Measurements from ENCODE around the gene OR4K1.

The OR4K1 gene

GRCh38 chr14:19930617-19931016 is at the start of gene OR4K1:
OR4K1 (plus strand) TSS chr14:19930917; CDS start chr14:19935667, 4,750 bp downstream.
- no peak for TF ChIP-seq USF1 (IDR thresholded peaks at IDR 0.05)
- TF ChIP-seq CEBPB (IDR thresholded peaks at IDR 0.05): no peak
- no peak for TF ChIP-seq YY1 (IDR thresholded peaks at IDR 0.05; ENCODE audit: low read depth)
- no peak for TF ChIP-seq EGR1 (IDR thresholded peaks at IDR 0.05)
- TF ChIP-seq TEAD4 (IDR thresholded peaks at IDR 0.05): no peak
- no peak for TF ChIP-seq ZBTB7A (IDR thresholded peaks at IDR 0.05; ENCODE audit: low read depth)
- TF ChIP-seq FOXM1 (IDR thresholded peaks at IDR 0.05; ENCODE audit: borderline replicate concordance, low read depth): no peak
- no peak for TF ChIP-seq TAF1 (IDR thresholded peaks at IDR 0.05; ENCODE audit: low read depth)
- TF ChIP-seq REST (IDR thresholded peaks at IDR 0.05; ENCODE audit: low read depth): no peak
- TF ChIP-seq RAD21 (IDR thresholded peaks at IDR 0.05; ENCODE audit: low read depth): no peak
- TF ChIP-seq EP300 (IDR thresholded peaks at IDR 0.05; ENCODE audit: borderline replicate concordance): no peak
- no peak for TF ChIP-seq NFIC (IDR thresholded peaks at IDR 0.05)

GRCh38 chr14:19895282-19895681 is 35.4 kb upstream of the OR4K1 start:
- TF ChIP-seq CEBPB (IDR thresholded peaks at IDR 0.05) (no peak), TAF1 (IDR thresholded peaks at IDR 0.05; ENCODE audit: low read depth) (no peak), REST (IDR thresholded peaks at IDR 0.05; ENCODE audit: low read depth) (no peak), TCF12 (IDR thresholded peaks at IDR 0.05; ENCODE audit: low read depth) (no peak), MAX (IDR thresholded peaks at IDR 0.05) (no peak), NFIC (IDR thresholded peaks at IDR 0.05) (no peak), FOXM1 (IDR thresholded peaks at IDR 0.05; ENCODE audit: borderline replicate concordance, low read depth) (no peak), CREB1 (IDR thresholded peaks at IDR 0.05; ENCODE audit: low read depth) (no peak), YY1 (IDR thresholded peaks at IDR 0.05; ENCODE audit: low read depth) (no peak), TEAD4 (IDR thresholded peaks at IDR 0.05) (no peak), ZBTB7A (IDR thresholded peaks at IDR 0.05; ENCODE audit: low read depth) (no peak), EGR1 (IDR thresholded peaks at IDR 0.05) (no peak), RAD21 (IDR thresholded peaks at IDR 0.05; ENCODE audit: low read depth) (no peak)

DNA sequence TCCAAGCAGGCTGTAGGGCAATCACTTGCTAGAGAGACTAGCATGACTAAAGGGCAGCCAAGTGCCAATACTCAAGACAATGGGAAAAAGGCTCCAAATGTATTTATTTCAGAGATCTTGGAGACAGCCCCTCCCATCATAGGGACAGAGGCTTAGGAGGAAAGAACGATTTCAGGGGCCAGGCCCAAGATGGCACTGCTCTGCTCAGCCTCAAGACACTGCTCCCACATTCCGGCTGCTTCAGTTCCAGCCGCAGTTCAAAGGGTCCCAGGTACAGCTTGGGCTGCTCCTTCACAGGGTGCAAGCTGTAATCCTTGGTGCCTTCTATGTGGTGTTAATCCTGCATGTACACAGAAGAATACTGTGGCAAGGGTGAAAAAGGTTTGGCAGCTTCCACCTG is 29.7 kb upstream of the OR4K1 start:
- TF ChIP-seq FOXM1 (IDR thresholded peaks at IDR 0.05; ENCODE audit: borderline replicate concordance, low read depth): no peak
- TF ChIP-seq YY1 (IDR thresholded peaks at IDR 0.05; ENCODE audit: low read depth): no peak
- TF ChIP-seq CREB1 (IDR thresholded peaks at IDR 0.05; ENCODE audit: low read depth): no peak
- TF ChIP-seq NFIC (IDR thresholded peaks at IDR 0.05): no peak
- TF ChIP-seq TAF1 (IDR thresholded peaks at IDR 0.05; ENCODE audit: low read depth): no peak
- no peak for TF ChIP-seq ZBTB7A (IDR thresholded peaks at IDR 0.05; ENCODE audit: low read depth)
- TF ChIP-seq MAX (IDR thresholded peaks at IDR 0.05): no peak

- TF ChIP-seq TEAD4 (IDR thresholded peaks at IDR 0.05) (no peak), YY1 (IDR thresholded peaks at IDR 0.05; ENCODE audit: low read depth) (no peak), CREB1 (IDR thresholded peaks at IDR 0.05; ENCODE audit: low read depth) (no peak), EP300 (IDR thresholded peaks at IDR 0.05; ENCODE audit: borderline replicate concordance) (no peak), ZBTB7A (IDR thresholded peaks at IDR 0.05; ENCODE audit: low read depth) (no peak), TAF1 (IDR thresholded peaks at IDR 0.05; ENCODE audit: low read depth) (no peak), EGR1 (IDR thresholded peaks at IDR 0.05) (no peak), FOXM1 (IDR thresholded peaks at IDR 0.05; ENCODE audit: borderline replicate concordance, low read depth) (no peak), NFIC (IDR thresholded peaks at IDR 0.05) (no peak)
These were observed 28.3 kb upstream of the OR4K1 start for GRCh38 chr14:19902409-19902808.

DNA sequence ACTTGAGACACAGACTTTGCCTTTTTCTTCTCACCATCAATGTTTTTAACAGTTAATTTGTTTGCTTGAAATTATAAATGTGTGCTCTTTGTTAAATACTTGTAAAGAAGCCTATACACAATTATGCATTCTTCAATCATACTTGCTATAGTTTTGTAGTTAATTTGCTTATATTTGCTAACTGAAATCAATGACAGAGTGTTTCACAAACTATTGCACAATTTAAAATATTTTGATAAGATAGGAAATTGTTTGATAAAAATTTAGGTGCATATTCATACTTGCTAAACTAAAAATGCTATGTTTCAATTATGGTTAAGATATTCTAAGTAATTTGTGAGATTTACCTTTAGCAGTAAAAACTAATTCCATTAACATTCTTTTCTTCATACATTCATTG is 24.1 kb upstream of the OR4K1 start:
- TF ChIP-seq FOXM1 (IDR thresholded peaks at IDR 0.05; ENCODE audit: borderline replicate concordance, low read depth) (no peak), USF1 (IDR thresholded peaks at IDR 0.05) (no peak), REST (IDR thresholded peaks at IDR 0.05; ENCODE audit: low read depth) (no peak), ZBTB7A (IDR thresholded peaks at IDR 0.05; ENCODE audit: low read depth) (no peak), RAD21 (IDR thresholded peaks at IDR 0.05; ENCODE audit: low read depth) (no peak), TEAD4 (IDR thresholded peaks at IDR 0.05) (no peak), CREB1 (IDR thresholded peaks at IDR 0.05; ENCODE audit: low read depth) (no peak), TCF12 (IDR thresholded peaks at IDR 0.05; ENCODE audit: low read depth) (no peak), MAX (IDR thresholded peaks at IDR 0.05) (no peak), YY1 (IDR thresholded peaks at IDR 0.05; ENCODE audit: low read depth) (no peak), NFIC (IDR thresholded peaks at IDR 0.05) (no peak), EGR1 (IDR thresholded peaks at IDR 0.05) (no peak), TAF1 (IDR thresholded peaks at IDR 0.05; ENCODE audit: low read depth) (no peak)
